Activated CD4-positive, alpha-beta T cell treated with anti-CD3 and anti-CD28 coated beads for 36 hours (primary cell): Measurements from ENCODE around the gene CDK1. TPM values are rescaled to one million over a fixed set of nuclear protein-coding genes. Genes with fewer than 3 reads are reported as not detected.

Experiments
- ATAC-seq: fragments of 200-7000 bp; cut with Tn5 transposase; one replicate; pipeline ENCODE4 v1.10.0; 2021; ENCODE audit warnings: mild to moderate bottlenecking, moderate library complexity
- CTCF ChIA-PET: fragments of 350-600 bp; sonication (Branson Sonifier 250); formaldehyde crosslinking; loops from one replicate; lab custom pipeline; 2021; ENCODE audit warnings: antibody characterized with exemption; lab: Charles Lee
- POLR2A ChIA-PET: fragments of 350-600 bp; sonication (Branson Sonifier 250); formaldehyde crosslinking; loops from one replicate; lab custom pipeline; 2021; ENCODE audit warnings: antibody characterized with exemption, inconsistent platforms; lab: Charles Lee
- DNase-seq: peaks from one replicate; pipeline ENCODE4 v3.0.0-alpha.2; 2020
- H3K27ac Mint-ChIP-seq: one replicate; pipeline ENCODE4 v1.8.0; 2021; ENCODE audit warnings: mixed read lengths
- H3K27me3 Mint-ChIP-seq: one replicate; pipeline ENCODE4 v1.8.0; 2021; ENCODE audit warnings: mixed read lengths
- H3K36me3 Mint-ChIP-seq: one replicate; pipeline ENCODE4 v1.8.0; 2021; ENCODE audit warnings: low read depth, mixed read lengths
- H3K4me1 Mint-ChIP-seq: one replicate; pipeline ENCODE4 v1.8.0; 2021; ENCODE audit warnings: mixed read lengths
- H3K4me3 Mint-ChIP-seq: one replicate; pipeline ENCODE4 v1.8.0; 2021; ENCODE audit warnings: mild to moderate bottlenecking, moderate library complexity, mixed read lengths
- H3K9me3 Mint-ChIP-seq: one replicate; pipeline ENCODE4 v1.8.0; 2021; ENCODE audit warnings: low read depth, mixed read lengths
- intact Hi-C, 2 experiments: fragments of 100-400 bp; cut with DNase I in 1 of 2; cut with micrococcal nuclease in 1 of 2; formaldehyde crosslinking; loops; one replicate each; pipeline versions ENCODE4 v1.14.2 to v1.15.1; 2022 to 2024; cut with DNase I, micrococcal nuclease
- total RNA-seq, 2 experiments: library from RNA; stranded (reverse); gene quantifications; one replicate each; pipeline ENCODE4 v1.2.3, GENCODE V29; 2021

CDK1 gene
- total RNA-seq, 2 experiments from 2014 or later, result 88.5 to 138 TPM

GRCh38 chr10:60777696-60778213 is 523 bp upstream of the CDK1 start:
- POLR2A ChIA-PET, result interaction anchor here (0.7 to 1.2 kb wide), 6 partner anchors 11 to 540 kb away, joined by 3 to 5 read pairs (median 3); no protein-coding TSS in a partner anchor
- ATAC-seq (peak; percentile 1), DNase-seq (no peak)
- intact Hi-C loops, result loop anchor here (1.0 to 10.0 kb wide), 7 partner anchors 46 to 543 kb away; no protein-coding TSS in a partner anchor
- H3K4me3 Mint-ChIP-seq, result peak overlapping the region; percentile 98
- H3K9me3 Mint-ChIP-seq, result no peaks in the 10 kb centered on the region
- H3K36me3 Mint-ChIP-seq, result peaks cover 34% of the 10 kb centered on the region
- peak overlapping the region; percentile 96 for H3K27ac Mint-ChIP-seq
- H3K27me3 Mint-ChIP-seq, result no peaks in the 10 kb centered on the region
- H3K4me1 Mint-ChIP-seq, result peaks cover 16% of the 10 kb centered on the region
- CTCF ChIA-PET, result interaction anchor here (0.6 to 1.5 kb wide), 4 partner anchors 9 to 39 kb away, joined by 3 to 8 read pairs (median 4); no protein-coding TSS in a partner anchor

- intact Hi-C loops, result loop anchor here (1.0 to 10.0 kb wide), 8 partner anchors 48 to 873 kb away; partner anchors contain the start of gene CCDC6 (in 1 of the 2)
- ChIA-PET POLR2A (interaction anchor here (0.5 to 0.8 kb wide), 9 partner anchors 37 to 1278 kb away, joined by 3 to 12 read pairs (median 4); no protein-coding TSS in a partner anchor), CTCF (interaction anchor here (0.6 to 1.5 kb wide), 6 partner anchors 9 to 299 kb away, joined by 3 to 8 read pairs (median 4); no protein-coding TSS in a partner anchor)
- peaks cover 44% of the 10 kb centered on the region for H3K36me3 Mint-ChIP-seq
- ATAC-seq (peak; percentile 8), DNase-seq (no peak)
- H3K9me3 Mint-ChIP-seq, result no peaks in the 10 kb centered on the region
- no peaks in the 10 kb centered on the region for H3K27me3 Mint-ChIP-seq
- peak overlapping the region; percentile 87 for H3K27ac Mint-ChIP-seq
- H3K4me1 Mint-ChIP-seq, result peaks cover 19% of the 10 kb centered on the region
- peak overlapping the region; percentile 98 for H3K4me3 Mint-ChIP-seq
Observed at GRCh38 chr10:60778971-60779796, 906 bp downstream of the CDK1 start.

GRCh38 chr10:60781661-60782060 is 3.4 kb downstream of the CDK1 start:
- DNase-seq, result no peak
- H3K4me3 Mint-ChIP-seq, result peak overlapping the region; percentile 3
- H3K4me1 Mint-ChIP-seq, result peaks cover 32% of the 10 kb centered on the region
- intact Hi-C loops, result no loop called here
- H3K36me3 Mint-ChIP-seq, result peaks cover 65% of the 10 kb centered on the region
- no peak for ATAC-seq
- no peaks in the 10 kb centered on the region for H3K9me3 Mint-ChIP-seq
- H3K27ac Mint-ChIP-seq, result no peak overlapping the region
- POLR2A ChIA-PET, result interaction anchor here (0.7 kb wide), 1 partner anchor 389 kb away, joined by 3 read pairs; no protein-coding TSS in a partner anchor
- H3K27me3 Mint-ChIP-seq, result no peaks in the 10 kb centered on the region
- CTCF ChIA-PET, result no interaction called here

GRCh38 chr10:60784641-60785040 is 6.4 kb downstream of the CDK1 start:
- DNase-seq (no peak), ATAC-seq (no peak)
- Mint-ChIP-seq H3K27ac (no peak overlapping the region), H3K27me3 (no peaks in the 10 kb centered on the region), H3K4me1 (peaks cover 40% of the 10 kb centered on the region), H3K36me3 (peaks cover 82% of the 10 kb centered on the region), H3K4me3 (no peak overlapping the region), H3K9me3 (no peaks in the 10 kb centered on the region)
- intact Hi-C loops, result no loop called here
- ChIA-PET POLR2A (interaction anchor here (0.7 to 1.6 kb wide), 4 partner anchors 11 to 133 kb away, joined by 3 to 9 read pairs (median 3); no protein-coding TSS in a partner anchor), CTCF (interaction anchor here (0.7 to 1.6 kb wide), 2 partner anchors 15 to 138 kb away, joined by 3 to 4 read pairs; no protein-coding TSS in a partner anchor)

- CTCF ChIA-PET, result interaction anchor here (0.5 to 1.3 kb wide), 2 partner anchors 10 to 28 kb away, joined by 3 to 4 read pairs; partner anchors contain the start of gene CDK1
- Mint-ChIP-seq H3K27me3 (no peaks in the 10 kb centered on the region), H3K9me3 (no peaks in the 10 kb centered on the region), H3K36me3 (peaks cover 88% of the 10 kb centered on the region), H3K27ac (no peak overlapping the region), H3K4me3 (no peak overlapping the region), H3K4me1 (peaks cover 39% of the 10 kb centered on the region)
- no peak for DNase-seq
- ATAC-seq, result no peak
- POLR2A ChIA-PET, result no interaction called here
- intact Hi-C loops, result no loop called here
Observed at GRCh38 chr10:60788544-60788943, 10.3 kb downstream of the CDK1 start.

GRCh38 chr10:60789340-60789739 is 11.1 kb downstream of the CDK1 start:
- DNase-seq (no peak), ATAC-seq (no peak)
- intact Hi-C loops, result no loop called here
- Mint-ChIP-seq H3K27ac (no peak overlapping the region), H3K36me3 (peaks cover 84% of the 10 kb centered on the region), H3K27me3 (no peaks in the 10 kb centered on the region), H3K9me3 (no peaks in the 10 kb centered on the region), H3K4me3 (no peak overlapping the region), H3K4me1 (peaks cover 37% of the 10 kb centered on the region)
- ChIA-PET POLR2A (no interaction called here), CTCF (interaction anchor here (1.3 kb wide), 1 partner anchor 11 kb away, joined by 4 read pairs; the partner anchor contains the start of gene CDK1)

GRCh38 chr10:60794953-60795352 is 16.7 kb downstream of the CDK1 start:
- intact Hi-C loops, result no loop called here
- Mint-ChIP-seq H3K4me1 (peaks cover 9% of the 10 kb centered on the region), H3K27ac (no peak overlapping the region), H3K36me3 (peaks cover 66% of the 10 kb centered on the region), H3K27me3 (no peaks in the 10 kb centered on the region), H3K9me3 (no peaks in the 10 kb centered on the region), H3K4me3 (no peak overlapping the region)
- ATAC-seq, result no peak
- CTCF ChIA-PET, result interaction anchor here (0.8 to 1.6 kb wide), 2 partner anchors 9 to 419 kb away, joined by 3 to 4 read pairs; no protein-coding TSS in a partner anchor
- POLR2A ChIA-PET, result interaction anchor here (2.2 kb wide), 1 partner anchor 10 kb away, joined by 9 read pairs; no protein-coding TSS in a partner anchor
- DNase-seq, result no peak

- CTCF ChIA-PET, result interaction anchor here (0.8 kb wide), 2 partner anchors 21 to 420 kb away, joined by 3 to 4 read pairs; no protein-coding TSS in a partner anchor
- DNase-seq, result no peak
- Mint-ChIP-seq H3K9me3 (no peaks in the 10 kb centered on the region), H3K27me3 (no peaks in the 10 kb centered on the region), H3K27ac (no peak overlapping the region), H3K4me3 (no peak overlapping the region), H3K4me1 (peaks cover 4% of the 10 kb centered on the region), H3K36me3 (peaks cover 59% of the 10 kb centered on the region)
- intact Hi-C loops, result no loop called here
- no peak for ATAC-seq
- POLR2A ChIA-PET, result interaction anchor here (2.2 kb wide), 1 partner anchor 10 kb away, joined by 9 read pairs; no protein-coding TSS in a partner anchor
Observed at GRCh38 chr10:60795465-60796202, 17.4 kb downstream of the CDK1 start.

- Mint-ChIP-seq H3K4me3 (no peak overlapping the region), H3K4me1 (no peaks in the 10 kb centered on the region), H3K27me3 (no peaks in the 10 kb centered on the region), H3K27ac (no peak overlapping the region), H3K36me3 (peaks cover 51% of the 10 kb centered on the region), H3K9me3 (no peaks in the 10 kb centered on the region)
- no peak for DNase-seq
- intact Hi-C loops, result no loop called here
- no peak for ATAC-seq
- ChIA-PET CTCF (no interaction called here), POLR2A (interaction anchor here (2.2 kb wide), 1 partner anchor 11 kb away, joined by 9 read pairs; no protein-coding TSS in a partner anchor)
Observed at GRCh38 chr10:60796481-60796880, 18.2 kb downstream of the CDK1 start.

GRCh38 chr10:60797200-60797599 is 18.9 kb downstream of the CDK1 start:
- POLR2A ChIA-PET, result interaction anchor here (0.6 to 2.2 kb wide), 2 partner anchors 12 to 935 kb away, joined by 3 to 9 read pairs; no protein-coding TSS in a partner anchor
- H3K36me3 Mint-ChIP-seq, result peaks cover 46% of the 10 kb centered on the region

More at GRCh38 chr10:60797200-60797599, 18.9 kb downstream of the CDK1 start:
- CTCF ChIA-PET, result no interaction called here
- Mint-ChIP-seq H3K27ac (no peak overlapping the region), H3K4me3 (no peak overlapping the region), H3K27me3 (no peaks in the 10 kb centered on the region), H3K9me3 (no peaks in the 10 kb centered on the region), H3K4me1 (no peaks in the 10 kb centered on the region)
- no peak for ATAC-seq
- no peak for DNase-seq
- intact Hi-C loops, result no loop called here
